EH (cell line): Measurements from ENCODE around the gene VSIG2.

ENCODE experiments used
- DNase-seq: peaks from one replicate; pipeline ENCODE4 v3.0.0-alpha.2; 2015; ENCODE audit warnings: low read depth

The VSIG2 gene

DNA sequence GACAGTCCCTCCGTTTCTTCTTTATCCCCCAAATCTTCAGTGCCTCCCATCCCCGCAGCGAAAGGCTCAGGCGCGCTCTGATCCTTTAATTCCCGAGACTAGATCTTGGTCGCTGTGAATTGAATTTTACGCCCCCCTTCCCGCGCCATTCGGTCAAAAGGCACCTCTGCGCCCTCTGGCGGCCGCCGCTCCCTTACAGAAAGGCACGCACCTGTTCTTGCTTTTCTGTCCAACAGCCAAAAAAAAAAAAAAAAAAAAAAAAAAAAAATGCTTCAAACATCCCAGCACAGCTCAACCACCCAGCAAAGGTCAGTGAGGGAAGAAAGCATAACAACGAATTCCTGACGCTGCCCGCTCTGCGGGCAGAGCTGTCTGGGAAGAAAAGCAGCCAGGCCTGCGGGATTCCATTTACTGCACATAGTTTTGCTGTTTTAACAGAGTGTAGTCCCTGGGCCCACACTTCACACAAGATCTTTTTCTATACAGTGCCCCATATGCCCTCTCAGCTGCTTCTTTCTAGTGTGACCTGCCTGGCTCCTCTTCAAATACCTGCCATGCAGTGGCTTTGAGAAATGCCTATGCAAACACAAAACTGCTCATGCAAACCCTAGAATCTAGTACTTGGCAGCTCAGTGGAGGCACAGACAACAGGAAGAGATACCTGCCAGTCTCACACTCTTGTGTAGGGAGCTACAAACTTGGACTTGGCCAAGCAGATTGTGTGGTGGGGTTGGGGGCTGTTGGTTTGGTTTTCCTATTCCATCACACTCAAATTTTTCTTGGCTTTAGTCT, 11.3 kb upstream of the VSIG2 start:
- DNase-seq = peak; percentile 63

DNA sequence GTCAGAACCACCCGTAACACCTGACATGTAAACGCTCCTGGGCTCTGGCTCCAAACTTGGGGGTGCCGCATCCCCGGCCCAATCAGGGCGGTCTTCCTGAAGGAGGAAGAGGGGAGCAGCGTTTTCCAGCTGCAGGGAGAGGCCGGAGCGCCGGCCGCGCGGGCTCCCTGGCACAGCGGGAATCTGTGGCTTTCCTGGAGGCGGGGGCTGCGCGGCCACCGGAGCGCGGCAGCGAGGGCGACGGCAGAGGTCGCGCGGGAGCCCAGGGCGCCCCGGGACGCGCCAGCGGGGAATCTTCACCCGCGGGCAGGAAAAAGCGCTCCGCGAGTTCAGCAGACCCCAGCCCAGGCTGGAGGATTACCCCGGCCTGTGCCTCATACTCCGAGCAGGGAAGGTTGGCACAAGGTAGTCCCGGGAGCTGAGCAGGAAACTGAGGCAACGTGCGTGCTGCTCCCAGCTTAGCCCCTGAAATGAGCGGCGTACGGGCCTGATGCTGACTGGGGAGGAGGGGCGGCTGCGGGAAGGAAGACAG, 10.6 kb upstream of the VSIG2 start:
- DNase-seq = no peak

DNA sequence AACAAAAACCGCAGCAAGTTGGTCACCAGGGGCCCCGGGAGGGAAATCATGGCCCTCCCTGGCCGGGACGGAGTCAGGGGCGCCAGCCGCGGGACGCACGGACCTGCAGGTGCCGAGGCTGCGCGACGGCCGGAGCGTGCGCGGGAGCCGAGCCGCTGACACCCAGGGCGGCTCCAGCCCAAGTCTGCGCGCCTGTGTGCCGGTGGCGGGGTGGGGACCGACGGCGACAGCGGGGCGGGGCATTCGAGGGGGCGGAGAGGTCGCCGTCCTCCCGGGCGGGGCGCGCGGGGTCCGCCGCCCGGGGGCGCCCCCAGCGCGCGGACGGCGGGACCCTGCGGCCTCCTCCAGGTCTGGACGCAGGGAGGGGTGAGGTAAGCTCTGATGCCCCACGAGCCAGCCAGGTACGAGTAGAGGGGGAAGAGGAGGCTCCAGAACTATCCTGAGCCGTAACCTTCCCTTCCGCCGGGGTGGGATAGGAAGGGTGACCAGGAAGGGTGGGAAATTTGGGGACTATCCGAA, 10.1 kb upstream of the VSIG2 start, which contains the start of gene ESAM:
Gene ESAM (minus strand): TSS at position 186 of the 519 bp plus-strand sequence. CDS start 136 bp downstream, at position 50.
- no peak for DNase-seq

DNA sequence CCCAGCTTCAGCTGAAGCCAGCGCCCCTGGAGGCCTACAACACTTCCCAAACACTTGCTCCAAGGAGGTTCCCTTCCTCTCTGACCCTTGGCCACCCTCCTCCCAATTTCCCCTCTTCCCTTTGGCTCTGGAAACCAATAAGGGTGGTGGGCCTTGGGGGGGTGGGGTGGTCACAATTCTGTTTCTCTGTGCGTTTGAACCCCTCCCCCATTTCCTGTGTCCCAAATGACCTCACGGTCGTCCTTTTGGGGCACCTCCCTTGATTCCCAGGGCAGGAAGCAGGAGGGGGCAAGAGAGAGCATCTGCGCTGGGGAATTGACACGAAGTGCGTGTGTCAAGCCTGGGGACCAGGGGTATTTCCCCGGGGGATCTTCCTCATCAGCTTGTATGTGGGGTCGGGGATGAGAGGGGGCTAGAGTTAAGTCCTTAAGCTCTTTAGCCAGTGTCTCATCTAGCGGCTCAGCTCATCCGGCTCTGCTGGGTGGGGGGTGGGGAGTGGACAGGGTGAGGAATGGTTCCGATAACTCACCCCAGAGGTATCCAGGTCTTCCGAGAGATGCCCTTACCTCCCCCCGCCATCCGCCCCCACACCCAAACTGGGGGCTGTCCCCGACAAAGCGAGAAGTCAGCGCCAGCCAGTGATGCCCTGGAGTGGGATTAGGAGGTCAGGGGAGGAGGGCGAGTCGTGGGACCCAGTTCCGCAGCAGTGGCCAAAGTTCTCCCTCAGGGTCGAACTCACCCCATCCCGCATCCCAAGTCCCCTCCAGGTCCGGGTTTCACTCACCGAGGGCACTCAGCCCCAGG, 9.4 kb upstream of the VSIG2 start:
- DNase-seq = no peak

DNA sequence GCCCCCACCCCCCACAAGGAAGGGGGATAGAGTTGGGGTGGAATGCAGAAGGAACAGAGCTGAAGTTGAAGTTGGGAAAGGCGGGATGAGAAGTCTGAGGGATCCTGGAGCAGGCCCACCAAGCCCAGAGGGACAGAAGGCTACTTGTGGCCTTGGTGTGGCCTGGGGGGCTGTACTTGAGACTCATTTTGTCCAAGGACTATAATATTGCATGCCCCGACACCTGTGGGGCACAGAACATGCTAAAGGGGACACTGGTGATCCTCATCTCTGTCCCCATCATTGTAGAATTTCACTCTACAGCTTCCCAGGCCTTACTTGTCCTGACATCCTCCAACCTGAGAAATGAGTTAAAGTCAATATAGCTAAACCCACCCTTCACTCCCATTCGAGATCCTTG, 8.8 kb upstream of the VSIG2 start:
- DNase-seq = no peak

DNA sequence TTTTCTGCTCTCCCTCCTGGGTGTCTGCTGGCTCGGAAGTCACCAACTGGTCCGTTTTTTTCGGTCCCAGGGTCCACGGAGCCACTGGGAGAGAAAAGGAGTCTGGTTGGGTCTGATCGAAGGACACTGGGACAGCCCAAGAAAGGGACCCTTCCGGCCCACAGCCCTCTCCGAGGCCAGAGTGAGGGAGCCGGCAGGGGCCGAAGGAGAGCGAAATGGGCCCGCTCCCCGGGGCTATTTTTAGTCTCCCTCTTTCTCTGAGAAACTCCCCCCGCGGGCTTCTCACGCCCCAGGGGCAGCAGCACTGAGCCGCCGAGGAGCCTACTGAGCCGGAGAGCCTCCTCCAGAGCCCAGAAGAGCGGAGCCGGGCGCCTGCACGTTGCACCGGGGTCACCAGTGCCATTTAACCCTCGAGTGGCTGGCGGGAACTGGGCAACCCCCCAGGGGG, 8.2 kb upstream of the VSIG2 start:
- DNase-seq = no peak

DNA sequence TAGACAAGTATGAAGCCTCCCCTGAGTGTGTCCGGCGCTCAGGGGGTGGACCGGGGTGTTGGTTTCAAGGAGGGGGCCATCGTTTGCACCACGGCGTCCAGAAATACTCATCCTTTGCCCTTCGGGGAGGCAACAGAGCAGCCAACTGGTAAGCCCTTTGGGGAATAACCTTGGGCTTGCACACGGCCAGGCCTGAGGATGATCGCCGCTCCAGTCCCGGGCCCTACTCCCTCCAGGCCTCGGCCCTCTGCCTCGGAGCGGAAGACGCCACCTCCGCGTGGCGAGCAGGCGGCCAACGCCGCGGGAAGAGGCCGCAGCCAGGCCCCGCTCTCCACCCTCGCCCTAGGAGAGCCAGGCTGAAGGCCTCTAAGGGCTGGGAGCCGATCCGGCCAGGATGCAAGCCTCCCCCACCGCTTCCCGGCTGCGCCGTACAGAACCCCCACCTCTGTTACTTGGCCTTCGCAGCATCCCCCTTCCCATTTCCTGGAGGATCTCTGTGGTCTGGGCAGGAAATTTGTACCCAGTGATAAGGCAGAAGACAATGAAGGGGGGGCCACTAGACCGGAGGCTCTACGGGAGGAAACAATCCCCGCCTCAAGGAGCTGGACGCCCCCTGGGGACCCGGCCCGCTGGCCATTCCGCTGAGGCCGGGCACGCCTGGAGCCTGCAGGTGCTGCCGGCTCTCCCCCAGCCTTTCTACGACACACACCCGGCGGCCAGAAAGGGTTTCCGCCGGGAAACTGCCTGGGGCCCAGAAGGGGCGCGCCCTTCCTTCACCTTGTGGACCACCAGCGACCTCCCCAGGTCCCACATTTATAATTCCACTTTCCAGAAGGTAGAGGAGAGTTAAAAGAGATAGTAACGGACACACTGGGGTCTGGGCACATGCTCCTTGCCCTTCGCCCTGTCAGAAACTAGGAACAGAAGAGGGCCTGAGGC, 7.5 kb upstream of the VSIG2 start:
- DNase-seq = no peak

DNA sequence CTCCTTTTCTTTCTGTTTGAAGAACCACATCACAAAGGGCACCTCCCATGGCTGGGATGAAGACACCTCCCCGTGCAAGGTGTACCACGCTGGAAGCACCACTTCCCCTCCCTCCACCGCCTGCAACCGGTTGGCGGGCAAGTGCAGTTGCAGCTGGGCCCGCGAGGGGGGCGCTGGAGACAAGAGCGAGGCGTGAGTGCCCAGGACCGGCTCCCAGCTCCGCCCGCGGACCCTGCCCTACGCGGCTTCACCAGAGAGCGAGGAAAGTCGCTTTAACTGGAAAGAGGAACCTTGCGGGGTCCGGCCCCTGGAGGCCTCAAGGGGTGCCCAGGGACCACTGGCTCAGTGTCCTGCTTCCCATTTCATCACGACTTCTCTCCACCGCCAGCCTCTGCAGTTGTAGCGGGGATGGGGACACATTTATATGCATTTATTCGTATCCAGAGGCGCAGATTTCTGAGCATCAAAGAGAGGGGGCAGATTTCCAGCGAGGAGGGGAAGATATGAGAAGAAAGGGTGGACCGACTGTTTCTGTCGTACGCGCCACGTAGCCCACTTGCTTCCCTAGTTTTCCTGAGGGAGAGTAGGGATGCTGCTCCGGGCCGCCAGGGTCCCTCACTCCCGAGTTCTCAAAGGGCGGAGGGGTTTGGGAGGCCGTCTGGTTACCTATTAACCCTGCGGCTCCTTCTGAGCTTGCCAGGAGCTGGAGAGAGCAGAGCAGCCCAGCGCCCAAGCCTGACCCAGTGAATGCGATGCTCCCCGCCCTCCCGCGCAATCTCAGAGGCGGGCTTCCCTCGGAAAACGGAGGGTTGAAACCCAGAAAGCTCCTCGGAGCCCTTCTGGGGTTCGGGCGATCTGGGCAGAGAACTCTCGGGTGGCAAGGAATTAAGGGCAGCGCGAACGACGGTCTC, 6.6 kb upstream of the VSIG2 start:
- DNase-seq = peak; percentile 69

DNA sequence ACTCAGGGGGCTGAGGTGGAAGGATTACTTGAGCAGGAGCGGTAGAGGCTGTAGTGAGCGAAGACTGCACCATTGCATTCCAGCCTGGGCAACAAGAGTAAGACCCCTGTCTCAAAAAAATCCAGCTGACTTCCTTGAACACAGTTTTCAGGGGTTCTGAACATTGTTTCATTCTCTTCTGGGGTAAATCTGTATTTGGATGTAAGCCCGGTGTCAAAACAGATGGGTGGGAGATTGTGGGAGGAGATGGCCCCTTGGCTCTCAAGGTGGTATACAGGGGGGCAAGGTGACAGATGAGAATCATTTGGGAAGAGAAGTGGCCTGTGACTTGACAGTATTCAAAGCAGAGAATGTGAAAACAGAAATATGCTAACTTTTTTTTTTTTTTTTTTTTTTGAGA, 5.3 kb upstream of the VSIG2 start:
- DNase-seq = no peak

DNA sequence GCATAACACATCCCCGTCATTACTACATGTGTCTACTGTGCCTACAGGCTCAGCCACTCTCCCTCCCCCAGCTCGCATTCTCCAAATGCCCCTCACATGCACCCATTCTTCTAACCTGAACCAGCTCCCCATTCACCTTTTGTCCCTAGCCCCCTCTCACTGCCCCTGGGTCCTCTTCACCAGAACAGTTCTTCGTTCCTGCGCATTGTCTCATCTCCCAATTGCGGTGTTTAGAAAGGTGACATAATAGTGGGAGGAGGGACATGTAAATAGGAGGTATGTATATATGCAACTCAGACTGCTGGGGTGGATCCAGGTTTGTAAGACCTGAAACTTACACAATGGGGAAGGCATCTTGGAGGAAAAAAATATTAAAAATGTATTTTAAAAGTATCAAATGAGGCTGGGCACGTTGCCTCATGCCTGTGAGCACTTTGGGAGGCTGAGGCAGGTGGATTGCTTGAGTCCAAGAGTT, 4.7 kb upstream of the VSIG2 start:
- no peak for DNase-seq

DNA sequence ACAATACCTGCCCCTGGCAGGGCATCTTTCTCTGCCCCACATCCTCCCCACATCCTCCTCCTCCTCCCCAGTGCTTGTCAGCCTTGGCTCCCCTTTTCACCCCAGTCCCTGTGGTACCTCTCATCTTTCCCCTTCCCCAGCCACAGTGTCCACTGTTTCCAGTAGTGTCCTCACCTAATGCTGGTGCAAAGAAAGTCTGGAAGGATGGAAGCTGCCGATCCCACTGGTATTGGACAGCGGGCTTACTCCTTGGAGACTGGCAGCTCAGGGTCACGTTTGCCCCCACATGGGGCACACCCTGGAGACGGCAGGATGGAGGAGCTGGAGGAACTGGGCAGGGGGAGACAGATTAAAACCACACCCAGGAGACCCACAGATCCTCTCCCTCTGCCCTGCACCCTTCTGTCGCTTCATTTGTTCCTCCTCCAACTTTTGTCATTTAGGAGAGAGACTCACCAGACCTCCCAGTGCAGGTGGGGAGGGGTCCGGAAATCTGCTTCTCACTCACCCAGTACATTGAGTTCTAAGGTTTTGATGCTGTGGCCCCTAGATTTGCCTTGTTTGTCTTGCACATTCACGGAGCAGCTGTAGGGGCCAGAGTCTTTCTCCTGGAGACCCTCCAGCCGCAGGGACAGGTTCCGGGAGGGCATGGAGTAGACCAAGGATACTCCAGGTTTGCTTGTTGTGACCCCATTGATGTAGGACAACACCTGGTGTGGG, 4.1 kb upstream of the VSIG2 start:
- DNase-seq = no peak

DNA sequence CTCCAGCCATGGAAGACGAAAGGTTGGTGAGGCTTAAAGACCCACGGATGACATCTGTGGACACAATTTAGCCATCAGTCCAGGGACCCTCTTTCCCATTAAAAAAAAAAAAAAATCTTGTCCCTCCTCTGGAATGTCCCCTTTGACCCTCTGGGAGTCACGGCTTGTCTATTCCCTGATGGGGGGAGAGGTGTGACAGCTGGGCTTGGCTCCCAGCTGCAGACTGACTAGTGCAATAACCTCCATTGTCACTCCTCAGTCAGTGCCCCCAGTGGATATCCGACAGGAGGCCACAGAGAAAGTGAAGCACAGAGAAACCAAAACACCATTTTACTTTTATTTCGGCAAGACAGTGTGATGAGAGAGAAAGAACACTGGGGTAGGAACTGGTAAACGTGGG, 2.7 kb upstream of the VSIG2 start:
- DNase-seq = no peak

DNA sequence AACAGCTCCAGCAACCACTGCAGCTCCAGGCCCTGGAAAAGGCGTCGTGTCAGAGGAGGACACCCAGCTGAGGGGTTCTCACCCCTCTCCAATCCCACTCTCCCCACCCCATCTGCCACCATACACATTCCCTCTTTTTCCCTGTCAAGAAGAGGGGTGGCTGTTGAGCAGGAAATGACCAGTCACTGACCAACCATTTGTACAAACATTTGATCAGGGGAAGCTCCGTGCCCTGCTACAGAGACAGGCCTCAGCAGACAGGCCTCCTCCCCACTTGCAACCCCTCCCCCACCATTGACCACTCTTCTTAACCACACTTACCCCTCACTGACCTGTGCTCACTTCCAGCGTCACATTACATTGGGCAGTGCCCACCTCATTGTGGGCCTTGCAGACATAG, 2.3 kb upstream of the VSIG2 start:
- DNase-seq = peak; percentile 51

DNA sequence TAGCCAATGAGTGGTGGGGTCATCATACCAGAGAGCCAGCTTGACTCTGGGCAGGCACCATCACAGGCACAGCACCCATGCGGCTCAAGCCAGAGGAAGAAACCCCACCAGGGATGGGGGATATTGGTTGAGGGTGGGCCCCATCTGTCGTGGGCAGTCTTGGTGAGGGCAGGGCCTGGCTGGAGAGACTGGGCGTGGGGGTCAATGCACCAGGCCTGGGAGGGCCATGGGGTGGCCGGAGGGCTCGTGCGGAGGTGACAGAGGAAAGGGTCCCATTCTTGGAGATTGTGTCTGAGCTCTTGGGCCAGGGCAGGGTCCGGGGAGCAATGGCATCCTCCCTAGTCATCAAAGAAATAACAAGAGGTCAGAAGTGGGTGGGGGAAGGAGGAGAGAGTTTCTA, 1.6 kb upstream of the VSIG2 start:
- no peak for DNase-seq

DNA sequence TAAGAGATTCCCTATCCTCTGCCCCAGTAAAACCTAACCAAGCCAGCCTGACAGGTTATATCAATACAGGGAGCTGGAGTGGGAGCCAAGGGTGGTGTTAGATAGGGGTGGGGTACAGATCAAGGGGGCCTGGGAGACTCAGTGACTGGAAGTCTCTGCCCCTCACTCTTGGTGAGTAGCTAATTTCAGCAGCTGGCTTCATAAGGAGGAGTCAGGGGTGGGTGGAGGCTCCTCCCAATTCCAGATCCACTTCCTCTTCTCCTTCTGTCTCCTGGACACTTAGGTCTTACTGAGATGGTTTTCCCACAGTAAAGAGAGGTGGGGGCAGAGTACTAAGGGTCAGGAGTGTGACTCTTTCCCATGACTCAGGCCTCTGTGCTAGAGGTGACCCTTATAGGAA, 1.1 kb upstream of the VSIG2 start:
- DNase-seq = no peak

DNA sequence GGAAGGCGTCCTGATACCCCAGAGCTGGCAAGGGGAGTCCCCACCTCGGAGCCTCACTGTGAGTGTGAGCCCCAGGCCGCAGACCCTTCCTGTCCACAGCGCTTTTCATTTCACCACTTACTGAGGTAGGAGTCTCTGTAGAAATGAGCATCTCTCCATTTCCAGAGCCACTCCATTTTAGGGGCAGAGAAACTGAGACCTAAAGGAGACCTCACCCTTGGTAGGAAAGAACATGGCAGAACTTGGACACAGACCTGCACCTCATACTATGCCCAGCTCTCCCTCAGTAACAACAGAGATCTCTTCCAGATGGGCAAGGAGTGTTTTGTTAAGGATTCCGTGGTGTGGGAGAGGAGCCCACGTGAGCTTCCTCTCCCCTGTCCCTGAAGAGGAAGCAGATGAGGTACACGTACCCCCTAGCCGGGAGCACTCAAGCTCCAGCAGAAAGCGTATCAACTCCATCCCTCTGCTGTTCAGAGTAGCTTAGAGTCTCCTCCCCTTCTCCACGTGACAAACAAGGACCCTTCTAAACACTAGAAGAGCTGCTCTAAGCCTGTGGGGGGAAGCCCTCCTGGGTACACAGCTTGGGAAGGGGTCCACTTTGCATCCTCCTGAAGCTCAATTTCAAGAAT, 532 bp upstream of the VSIG2 start:
- no peak for DNase-seq

DNA sequence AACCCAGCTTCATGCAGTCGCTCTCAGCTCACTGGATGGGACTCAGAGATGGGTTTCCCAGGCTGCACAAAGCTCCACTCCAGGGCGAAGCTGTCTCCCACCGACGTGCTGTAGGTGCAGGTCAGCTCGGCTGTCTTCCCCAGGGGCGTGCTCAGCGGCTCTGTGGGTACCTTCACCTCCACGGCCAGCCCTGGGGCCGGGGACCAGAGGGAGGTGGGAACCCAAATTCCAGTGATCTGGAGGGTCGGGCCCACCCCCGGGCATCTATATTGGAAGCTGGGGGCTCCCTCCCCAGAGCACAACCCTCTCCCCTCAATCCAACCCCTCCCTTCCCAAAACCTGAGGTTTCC, 689 bp downstream of the VSIG2 start:
- no peak for DNase-seq

DNA sequence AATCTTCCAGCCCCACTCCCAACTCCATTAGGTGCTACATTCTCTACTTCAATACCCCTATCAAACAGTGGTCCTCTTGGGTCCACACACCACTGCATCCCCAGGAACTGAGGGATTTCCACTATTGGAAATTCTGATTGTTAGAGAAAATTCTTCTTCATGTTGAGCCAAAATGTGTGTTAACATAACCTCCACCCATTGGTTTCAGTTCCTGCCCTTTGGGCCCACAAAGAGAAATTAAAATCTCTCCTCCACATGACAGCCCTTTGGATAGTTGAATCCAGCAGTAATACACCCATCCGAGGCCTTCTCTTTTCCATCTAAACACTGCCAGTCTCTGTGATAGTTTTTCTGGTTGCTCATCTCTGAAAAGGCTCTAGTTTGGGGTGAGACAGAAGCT, 2.1 kb downstream of the VSIG2 start:
- DNase-seq = no peak
